ENCODE data around the gene LIPH. TPM values are rescaled to one million over a fixed set of nuclear protein-coding genes. Genes with fewer than 3 reads are reported as not detected.
A peak's percentile ranks its signal among the peaks of the same experiment; 100 is the strongest.

The LIPH gene
- total RNA-seq = 10 to 100 TPM in 1 of 9 donors, 1 to 10 TPM in 3, under 1 TPM in 4, not detected in 1; 0.32 to 11.2 (median 0.99) TPM
- polyA plus RNA-seq = 1 to 10 TPM in 1 of 3 donors, under 1 TPM in 2; 0.07 to 1.0 (median 0.40) TPM
- long read RNA-seq, donor 1, full-length matches to known transcripts = 3 of 3 reads
- long read RNA-seq, donor 1, partial matches to known transcripts = 0 of 3 reads
- long read RNA-seq, donor 1, other reads (novel, unspliced or antisense) = 0 of 3 reads
- long read RNA-seq, donor 2, full-length matches to known transcripts = 5 of 5 reads
- long read RNA-seq, donor 2, partial matches to known transcripts = 0 of 5 reads
- long read RNA-seq, donor 2, other reads (novel, unspliced or antisense) = 0 of 5 reads
- long read RNA-seq, donor 3 = 0 reads
- long read RNA-seq, donor 4, full-length matches to known transcripts = 2 of 7 reads
- long read RNA-seq, donor 4, partial matches to known transcripts = 0 of 7 reads
- long read RNA-seq, donor 4, other reads (novel, unspliced or antisense) = 5 of 7 reads
- long read RNA-seq, donor 5 = 0 reads
- long read RNA-seq, donor 6 = 0 reads
- long read RNA-seq, donor 7, full-length matches to known transcripts = 1 of 1 reads
- long read RNA-seq, donor 7, partial matches to known transcripts = 0 of 1 reads
- long read RNA-seq, donor 7, other reads (novel, unspliced or antisense) = 0 of 1 reads
- long read RNA-seq, donor 8, full-length matches to known transcripts = 5 of 5 reads
- long read RNA-seq, donor 8, partial matches to known transcripts = 0 of 5 reads
- long read RNA-seq, donor 8, other reads (novel, unspliced or antisense) = 0 of 5 reads
- long read RNA-seq, donor 9, full-length matches to known transcripts = 3 of 9 reads
- long read RNA-seq, donor 9, partial matches to known transcripts = 6 of 9 reads
- long read RNA-seq, donor 9, other reads (novel, unspliced or antisense) = 0 of 9 reads
- long read RNA-seq, donor 10 = 0 reads

DNA sequence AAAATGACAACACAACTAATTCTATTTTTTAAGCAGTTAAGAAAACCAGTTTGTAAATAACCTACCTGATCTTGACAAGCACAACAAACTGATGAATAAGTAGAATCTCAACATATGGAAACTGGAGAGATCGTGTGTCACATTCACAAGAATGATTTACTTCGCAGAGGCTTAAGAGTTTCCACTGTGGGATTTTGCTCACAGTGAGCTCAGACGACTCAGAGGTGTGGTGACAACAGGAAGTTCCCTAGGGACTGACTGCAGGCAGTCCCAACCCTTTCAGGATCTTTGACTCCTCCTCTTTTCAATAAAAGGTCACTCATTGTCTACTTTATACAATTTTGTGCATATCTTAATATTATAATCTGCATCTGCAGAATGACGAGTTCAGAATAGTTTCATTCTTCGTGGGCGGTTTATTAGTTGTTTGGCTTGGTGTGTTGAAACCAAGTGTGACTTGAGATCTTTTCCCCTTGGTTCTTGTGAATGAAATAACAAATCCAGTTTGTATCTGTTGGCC lies at the start of gene LIPH:
LIPH (minus strand) TSS at position 231 of the 520 bp plus-strand sequence; CDS start at position 114, 117 bp downstream.
- TF ChIP-seq POLR2A (IDR thresholded peaks at IDR 0.05) = no peak
- TF ChIP-seq CTCF (IDR thresholded peaks at IDR 0.05) = no peak
- no peaks in the 10 kb centered on the region for H3K27me3 ChIP-seq
- H3K27ac ChIP-seq = no peak within 1 kb of the TSS
- no peak for DNase-seq
- intact Hi-C loops (cut with DNase I) = loop anchor here in 1 of 2 donors (10.0 kb wide), 1 partner anchor 48 kb away; no protein-coding TSS in a partner anchor
- no peaks in the 10 kb centered on the region for H3K36me3 ChIP-seq (replicated peaks in 1 of 2)
- 49 to 53% (median 51%) methylated on average over 6 of the region's 6 CpGs for WGBS, 4 donors
- peaks cover 0 to 7% of the 10 kb centered on the region in 2 donors for H3K4me1 ChIP-seq (replicated peaks in 1 of 2)
- no peaks in the 10 kb centered on the region for H3K9me3 ChIP-seq (replicated peaks in 1 of 3)
- H3K4me3 ChIP-seq = no peak within 1 kb of the TSS

- 65 to 85% (median 75%) methylated on average over 4 of the region's 4 CpGs for WGBS, 4 donors
Observed at GRCh38 chr3:185595526-185595925, 43.1 kb upstream of the LIPH start.

GRCh38 chr3:185594073-185594472 lies 41.7 kb upstream of the LIPH start:
- Histone ChIP-seq H3K4me1 (replicated peaks in 1 of 2) (peaks cover 2 to 3% of the 10 kb centered on the region in 2 donors), H3K36me3 (replicated peaks in 1 of 2) (peaks cover 0 to 30% of the 10 kb centered on the region in 2 donors), H3K27me3 (no peaks in the 10 kb centered on the region), H3K9me3 (replicated peaks in 1 of 3) (no peaks in the 10 kb centered on the region), H3K27ac (no peak overlapping the region), H3K4me3 (no peak overlapping the region)
- WGBS, 4 donors = 62 to 69% (median 66%) methylated on average over 3 of the region's 3 CpGs
- intact Hi-C loops (cut with DNase I) = no loop called here
- DNase-seq = no peak
- TF ChIP-seq POLR2A (IDR thresholded peaks at IDR 0.05) (no peak), CTCF (IDR thresholded peaks at IDR 0.05) (no peak)

More at GRCh38 chr3:185595526-185595925, 43.1 kb upstream of the LIPH start:
- H3K27me3 ChIP-seq = no peaks in the 10 kb centered on the region
- H3K9me3 ChIP-seq (replicated peaks in 1 of 3) = no peaks in the 10 kb centered on the region
- TF ChIP-seq POLR2A (IDR thresholded peaks at IDR 0.05) (no peak), CTCF (IDR thresholded peaks at IDR 0.05) (no peak)
- no peak for DNase-seq
- H3K27ac ChIP-seq = no peak overlapping the region
- peaks cover 0 to 6% of the 10 kb centered on the region in 2 donors for H3K4me1 ChIP-seq (replicated peaks in 1 of 2)
- H3K4me3 ChIP-seq = no peak overlapping the region
- intact Hi-C loops (cut with DNase I) = no loop called here
- peaks cover 0 to 23% of the 10 kb centered on the region in 2 donors for H3K36me3 ChIP-seq (replicated peaks in 1 of 2)

- no peak for DNase-seq
- Histone ChIP-seq H3K4me1 (replicated peaks in 1 of 2) (peaks cover 6 to 30% of the 10 kb centered on the region in 2 donors), H3K36me3 (replicated peaks in 1 of 2) (peaks cover 0 to 14% of the 10 kb centered on the region in 2 donors), H3K4me3 (peak overlapping the region in 3 of 4 donors; percentile 72 to 83 (median 83)), H3K27me3 (no peaks in the 10 kb centered on the region), H3K9me3 (replicated peaks in 1 of 3) (no peaks in the 10 kb centered on the region), H3K27ac (peak overlapping the region; percentile 47 to 98 (median 97))
- no peak for TF ChIP-seq CTCF (IDR thresholded peaks at IDR 0.05)
- no peak for TF ChIP-seq POLR2A (IDR thresholded peaks at IDR 0.05)
- intact Hi-C loops (cut with DNase I) = no loop called here
- 0 to 1% (median 0%) methylated on average over 2 to 7 of the region's 7 CpGs for WGBS, 4 donors
Observed at GRCh38 chr3:185586686-185587039, 34.3 kb upstream of the LIPH start.
